ENCODE measurements around the gene HTR3C. TPM values are rescaled to one million over a fixed set of nuclear protein-coding genes. Genes with fewer than 3 reads are reported as not detected.
"Not testable (repeated sequence)": the region's sequence is repeated elsewhere in the genome, so short reads cannot be mapped to it uniquely, and the experiment has no call there.

The HTR3C gene
- polyA plus RNA-seq, 1 of the 3 experiments (the other 2 are of a cell fraction), result not detected

- Histone ChIP-seq H3K9ac (no peak overlapping the region), H2AFZ (ENCODE audit: low read depth) (no peak overlapping the region), H3K4me3 (ENCODE audit: low read depth in 2 of 2, low read length in 1 of 2) (no peak overlapping the region), H3K79me2 (ENCODE audit: insufficient read depth) (no peaks in the 10 kb centered on the region), H3K27me3 (ENCODE audit: insufficient read depth) (no peaks in the 10 kb centered on the region), H4K20me1 (ENCODE audit: insufficient read depth) (no peaks in the 10 kb centered on the region), H3F3A (replicated peaks; ENCODE audit: insufficient read depth) (peaks cover 2% of the 10 kb centered on the region), H3K36me3 (replicated peaks in 1 of 2; ENCODE audit: control insufficient read depth in 1 of 2, insufficient read depth in 2 of 2, low read length in 1 of 2) (no peaks in the 10 kb centered on the region), H3K4me2 (no peak overlapping the region), H3K4me1 (ENCODE audit: control insufficient read depth in 1 of 2, insufficient read depth in 2 of 2, low read depth in 1 of 2, low read length in 1 of 2) (peaks cover 0 to 2% of the 10 kb centered on the region in 2 experiments; a peak in 1 of 4 replicates), H3K9me3 (no peaks in the 10 kb centered on the region), H3K9me2 (no peaks in the 10 kb centered on the region), H3K27ac (ENCODE audit: low read depth in 2 of 2, low read length in 1 of 2) (no peak overlapping the region)
- no peak for DNase-seq
- TF ChIP-seq RCOR1 (IDR thresholded peaks at IDR 0.05; ENCODE audit: low read length) (no peak), MEF2A (IDR thresholded peaks at IDR 0.05; ENCODE audit: borderline replicate concordance, low read depth) (no peak), FOXM1 (IDR thresholded peaks at IDR 0.05; ENCODE audit: low read depth) (no peak), TAF1 (IDR thresholded peaks at IDR 0.05; ENCODE audit: borderline replicate concordance, low read depth, low read length) (no peak), CHD2 (IDR thresholded peaks at IDR 0.05; ENCODE audit: low read length, partially characterized antibody) (no peak), SMC3 (IDR thresholded peaks at IDR 0.05; ENCODE audit: low read depth, low read length) (no peak), TCF12 (IDR thresholded peaks at IDR 0.05) (no peak), FOXJ3 (CRISPR knock-in tag; IDR thresholded peaks at IDR 0.05) (no peak), RAD21 (IDR thresholded peaks at IDR 0.05; ENCODE audit: low read length) (no peak), MAX (IDR thresholded peaks at IDR 0.05; ENCODE audit: low read depth) (no peak), GATA2 (CRISPR knock-in tag; IDR thresholded peaks at IDR 0.05) (no peak)
- CTCF ChIA-PET, result interaction anchor here (3.4 kb wide), 1 partner anchor 138 kb away, joined by 11 read pairs; the partner anchor contains the start of gene PARL
- WGBS (ENCODE audit: low lambda C conversion rate), result 86% methylated on average over 7 of the region's 7 CpGs
- POLR2A ChIA-PET, result no interaction called here
Observed at GRCh38 chr3:184022323-184022722, 30.5 kb upstream of the HTR3C start.

GRCh38 chr3:184025256-184025655 lies 27.6 kb upstream of the HTR3C start:
- H3K9me3 ChIP-seq; H3K27me3 ChIP-seq (ENCODE audit: insufficient read depth); H2AFZ ChIP-seq (ENCODE audit: low read depth); H3K9ac ChIP-seq; H3K4me2 ChIP-seq; H3F3A ChIP-seq (replicated peaks; ENCODE audit: insufficient read depth); H3K79me2 ChIP-seq (ENCODE audit: insufficient read depth); H4K20me1 ChIP-seq (ENCODE audit: insufficient read depth); H3K36me3 ChIP-seq (replicated peaks in 1 of 2; ENCODE audit: control insufficient read depth in 1 of 2, insufficient read depth in 2 of 2, low read length in 1 of 2); H3K9me2 ChIP-seq; DNase-seq; H3K4me1 ChIP-seq (ENCODE audit: control insufficient read depth in 1 of 2, insufficient read depth in 2 of 2, low read depth in 1 of 2, low read length in 1 of 2); H3K4me3 ChIP-seq (ENCODE audit: low read depth in 2 of 2, low read length in 1 of 2); H3K27ac ChIP-seq (ENCODE audit: low read depth in 2 of 2, low read length in 1 of 2); POLR2A ChIA-PET: not testable (repeated sequence)
- CTCF ChIA-PET, result interaction anchor here (1.1 to 3.4 kb wide), 3 partner anchors 130 to 1185 kb away, joined by 3 to 11 read pairs (median 4); partner anchors contain the start of gene PARL
- 33% methylated on average over 5 of the region's 5 CpGs for WGBS (ENCODE audit: low lambda C conversion rate)

- H3K27ac ChIP-seq (ENCODE audit: low read depth in 2 of 2, low read length in 1 of 2); DNase-seq; H4K20me1 ChIP-seq (ENCODE audit: insufficient read depth); H3K9me2 ChIP-seq; H3F3A ChIP-seq (replicated peaks; ENCODE audit: insufficient read depth); POLR2A ChIA-PET; H3K27me3 ChIP-seq (ENCODE audit: insufficient read depth); H2AFZ ChIP-seq (ENCODE audit: low read depth); H3K9me3 ChIP-seq; H3K9ac ChIP-seq; H3K4me3 ChIP-seq (ENCODE audit: low read depth in 2 of 2, low read length in 1 of 2); H3K79me2 ChIP-seq (ENCODE audit: insufficient read depth); CTCF ChIA-PET; H3K36me3 ChIP-seq (replicated peaks in 1 of 2; ENCODE audit: control insufficient read depth in 1 of 2, insufficient read depth in 2 of 2, low read length in 1 of 2); H3K4me2 ChIP-seq; H3K4me1 ChIP-seq (ENCODE audit: control insufficient read depth in 1 of 2, insufficient read depth in 2 of 2, low read depth in 1 of 2, low read length in 1 of 2): not testable (repeated sequence)
- peak; percentile 60; the same call in 1 of the 2 replicates for TF ChIP-seq RCOR1 (IDR thresholded peaks at IDR 0.05; ENCODE audit: low read length)
- WGBS (ENCODE audit: low lambda C conversion rate), result 17% methylated on average over 1 of the region's 1 CpG
Observed at GRCh38 chr3:184028275-184028890, 24.5 kb upstream of the HTR3C start.
